Upper lobe of left lung (tissue), 4 donors: ENCODE measurements around the gene S100Z.

Experiments used
- CTCF ChIP-seq, 6 experiments: fragments of 450-650 bp in 4 of 6; fragments of 200-600 bp in 2 of 6; sonication (generic) in 2 of 6; IDR thresholded peaks; one replicate each; pipeline ENCODE4 v1.5.1; 2016 to 2019; ENCODE audit warnings: antibody characterized with exemption in 6 of 6
- POLR2A ChIP-seq, 4 donors: fragments of 450-650 bp; IDR thresholded peaks; one replicate each; pipeline ENCODE4 v1.5.1; 2016 to 2017; ENCODE audit warnings: antibody characterized with exemption in 4 of 4, mild to moderate bottlenecking in 2 of 4
- POLR2AphosphoS5 ChIP-seq, 2 donors: sonication (generic); formaldehyde crosslinking; IDR thresholded peaks; one replicate each; pipeline ENCODE4 v1.5.1; 2017; ENCODE audit warnings: antibody characterized with exemption in 2 of 2

- no peak for TF ChIP-seq POLR2A (IDR thresholded peaks at IDR 0.05)
- no peak for TF ChIP-seq CTCF (IDR thresholded peaks at IDR 0.05)
- TF ChIP-seq POLR2AphosphoS5 (IDR thresholded peaks at IDR 0.05) = no peak
Measured at GRCh38 chr5:76952795-76953536, 103.2 kb downstream of the S100Z start, which contains the start of gene CRHBP.
